K562 (cell line): ENCODE results near the gene SLC16A12. TPM values are rescaled to one million over a fixed set of nuclear protein-coding genes. Genes with fewer than 3 reads are reported as not detected.

Source experiments
- ATAC-seq: fragments of 200-7000 bp; cut with Tn5 transposase; 3 replicates; pipeline ENCODE4 v1.9.1; 2020; ENCODE audit warnings: moderate library complexity
- BruUV-seq: library from RNA; stranded (reverse); fragments of 400-500 nt; replicated peaks from 2 replicates; lab custom pipeline; 2021; lab: Mats Ljungman, UMichigan
- CTCF ChIA-PET: fragments of 300-600 bp; formaldehyde crosslinking; extraction: SDS; loops from one replicate; lab custom pipeline; 2021; ENCODE audit warnings: low intra/inter-chr PET ratio; lab: Yijun Ruan, JAX
- POLR2A ChIA-PET: fragments of 300-600, 350-650 bp; sonication (Branson Sonifier 250); formaldehyde crosslinking; extraction: SDS; loops from one replicate; lab custom pipeline; 2021; ENCODE audit warnings: antibody characterized with exemption, inconsistent platforms; lab: Yijun Ruan, JAX
- DNase-seq, 4 experiments: peaks; one replicate each; pipeline versions ENCODE4 v3.0.0 to v3.0.0-alpha.2; 2011 to 2018; ENCODE audit warnings: low spot score in 3 of 4, mixed read lengths in 3 of 4; ENCODE audit errors: extremely low read depth in 1 of 4
- FAIRE-seq: peaks from 2 replicates; lab custom pipeline; 2011; peaks lifted over from hg19 to GRCh38; lab: Jason Lieb, UNC
- H2AFZ ChIP-seq: 2 replicates; pipeline ENCODE4 v1.6.0; 2011; ENCODE audit warnings: low read depth, low read length, control low read depth, inconsistent platforms
- H3K27ac ChIP-seq: fragments of 200-600 bp; 3 replicates; pipeline ENCODE4 v1.8.0; 2011; ENCODE audit warnings: low read depth, mild to moderate bottlenecking, control low read depth, inconsistent platforms, low read length, moderate library complexity, mixed read lengths; ENCODE audit errors: extremely low read depth
- H3K27me3 ChIP-seq, 2 experiments: fragments of 300-600 bp in 1 of 2; 2 replicates in 1 of 2; 3 replicates in 1 of 2; pipeline versions ENCODE4 v1.6.0 to v1.8.0; 2011; ENCODE audit warnings: inconsistent platforms in 2 of 2, low read length in 2 of 2, mild to moderate bottlenecking in 1 of 2, mixed read lengths in 1 of 2, moderate library complexity in 1 of 2; ENCODE audit not compliant: control insufficient read depth in 2 of 2, insufficient read depth in 2 of 2
- H3K36me3 ChIP-seq: fragments of 300-600 bp; 3 replicates; pipeline ENCODE4 v1.8.0; 2011; ENCODE audit warnings: mild to moderate bottlenecking, low read length, inconsistent platforms; ENCODE audit not compliant: control insufficient read depth, insufficient read depth
- H3K4me1 ChIP-seq, 2 experiments: fragments of 200-600 bp in 1 of 2; replicated peaks in 1 of 2; 2 replicates in 1 of 2; 3 replicates in 1 of 2; pipeline versions ENCODE4 v1.5.1 to v1.8.0; 2011; ENCODE audit warnings: inconsistent platforms in 2 of 2, low read length in 2 of 2, mild to moderate bottlenecking in 1 of 2, mixed read lengths in 1 of 2, moderate library complexity in 1 of 2; ENCODE audit not compliant: control insufficient read depth in 2 of 2, insufficient read depth in 2 of 2
- H3K4me2 ChIP-seq: 2 replicates; pipeline ENCODE4 v1.6.1; 2011; ENCODE audit warnings: low read length, control low read depth, inconsistent platforms, mixed read lengths; ENCODE audit not compliant: insufficient read depth
- H3K4me3 ChIP-seq: fragments of 200-600 bp; sonication (generic), shearing (Covaris generic); 2 replicates; pipeline ENCODE4 v1.5.1; 2016; ENCODE audit warnings: control low read depth, inconsistent platforms
- H3K79me2 ChIP-seq: fragments of 200-600 bp; 3 replicates; pipeline ENCODE4 v1.8.0; 2011; ENCODE audit warnings: low read length, inconsistent platforms; ENCODE audit not compliant: control insufficient read depth, insufficient read depth
- H3K9ac ChIP-seq, 2 experiments: 2 replicates each; pipeline versions ENCODE4 v1.6.0 to v1.6.1; 2011; ENCODE audit warnings: low read depth in 2 of 2, low read length in 2 of 2, control low read depth in 1 of 2, inconsistent platforms in 1 of 2, mild to moderate bottlenecking in 1 of 2, mixed read lengths in 1 of 2; ENCODE audit not compliant: insufficient read depth in 1 of 2
- H3K9me1 ChIP-seq: one replicate; pipeline ENCODE4 v1.6.0; 2011; ENCODE audit warnings: inconsistent platforms, mild to moderate bottlenecking, low read length, moderate library complexity; ENCODE audit not compliant: control insufficient read depth, insufficient read depth
- H3K9me3 ChIP-seq: replicated peaks from 2 replicates; pipeline ENCODE4 v1.5.1; 2011; ENCODE audit warnings: low read depth, low read length, inconsistent platforms; ENCODE audit not compliant: control insufficient read depth, insufficient read depth
- H4K20me1 ChIP-seq: replicated peaks from 2 replicates; pipeline ENCODE4 v1.6.1; 2011; ENCODE audit warnings: low read length, inconsistent platforms, mixed read lengths; ENCODE audit not compliant: control insufficient read depth, insufficient read depth
- ARID1B ChIP-seq: fragments of 450-650 bp; IDR thresholded peaks from 2 replicates; pipeline ENCODE4 v1.6.1; 2016; ENCODE audit warnings: antibody characterized with exemption, mild to moderate bottlenecking, inconsistent platforms
- BRCA1 ChIP-seq, 2 experiments: fragments of 450-650 bp in 1 of 2; sonication (generic) in 1 of 2; formaldehyde crosslinking in 1 of 2; IDR thresholded peaks; 2 replicates each; pipeline versions ENCODE4 v1.5.0 to v1.6.1; 2017 to 2020; ENCODE audit warnings: mild to moderate bottlenecking in 1 of 2, missing genetic modification reagents in 1 of 2
- CBFA2T2 ChIP-seq: fragments of 450-650 bp; conservative IDR thresholded peaks from 2 replicates; pipeline ENCODE4 v1.6.1; 2017; ENCODE audit warnings: mild to moderate bottlenecking
- CHD4 ChIP-seq: fragments of 200-600 bp; sonication (generic); IDR thresholded peaks from 3 replicates; pipeline ENCODE4 v1.6.1; 2012; ENCODE audit warnings: low read depth, mild to moderate bottlenecking, mixed read lengths, low read length, inconsistent platforms; ENCODE audit not compliant: insufficient read depth, insufficient replicate concordance, poor library complexity, severe bottlenecking
- FOXP1 ChIP-seq: sonication (generic); formaldehyde crosslinking; IDR thresholded peaks from 2 replicates; pipeline ENCODE4 v1.8.0; 2022; ENCODE audit warnings: mild to moderate bottlenecking, missing genetic modification reagents
- IRF9 ChIP-seq: fragments of 450-650 bp; IDR thresholded peaks from 2 replicates; pipeline ENCODE4 v1.6.1; 2016; ENCODE audit warnings: missing biosample characterization, missing genetic modification characterization
- MEF2A ChIP-seq: IDR thresholded peaks from 2 replicates; pipeline ENCODE4 v1.6.1; 2011; ENCODE audit warnings: low read depth, mild to moderate bottlenecking, low read length, moderate library complexity; ENCODE audit not compliant: control insufficient read depth
- PTTG1 ChIP-seq: fragments of 450-650 bp; IDR thresholded peaks from 2 replicates; pipeline ENCODE4 v1.6.1; 2016; ENCODE audit warnings: low read depth, mild to moderate bottlenecking, missing genetic modification characterization, missing compliant biosample characterization
- SMAD1 ChIP-seq: fragments of 150-350 bp; IDR thresholded peaks from 2 replicates; pipeline ENCODE4 v1.6.1; 2014; ENCODE audit warnings: low read length, low read depth; ENCODE audit not compliant: partially characterized antibody
- STAT6 ChIP-seq: sonication (generic); formaldehyde crosslinking; IDR thresholded peaks from 2 replicates; pipeline ENCODE4 v1.8.1; 2023; ENCODE audit warnings: mild to moderate bottlenecking, missing genetic modification reagents
- ZNF23 ChIP-seq: fragments of 250-450 bp; sonication (Bioruptor Pico); IDR thresholded peaks from 2 replicates; pipeline ENCODE4 v1.4.0; 2020; ENCODE audit warnings: mild to moderate bottlenecking
- ZNF584 ChIP-seq: fragments of 200-800 bp; sonication (Bioruptor generic); IDR thresholded peaks from 2 replicates; pipeline ENCODE4 v1.6.1; 2016; ENCODE audit warnings: low read depth, mild to moderate bottlenecking, missing genetic modification characterization, missing compliant biosample characterization
- ZSCAN29 ChIP-seq: fragments of 450-650 bp; IDR thresholded peaks from 2 replicates; pipeline ENCODE4 v1.6.1; 2017
- ZZZ3 ChIP-seq: fragments of 450-650 bp; IDR thresholded peaks from 2 replicates; pipeline ENCODE4 v1.6.1; 2016; ENCODE audit warnings: antibody characterized with exemption, mild to moderate bottlenecking, moderate library complexity
- WGBS: fragments of 100-300 bp; shearing (Covaris generic); methylation state at CpG from one replicate; pipeline ENCODE4 v1.1.6; 2016; ENCODE audit warnings: low coverage, mixed read lengths; ENCODE audit not compliant: insufficient coverage; ENCODE audit errors: missing lambda C conversion rate; 5-methylcytosine and 5-hydroxymethylcytosine counted together
- in situ Hi-C: fragments of 300-500 bp; cut with MboI; formaldehyde crosslinking; loops from 4 replicates; pipeline ENCODE4 v1.15.0; 2018; ENCODE audit warnings: inconsistent platforms, mixed read lengths
- intact Hi-C: fragments of 100-400 bp; cut with micrococcal nuclease; formaldehyde crosslinking; loops from 2 replicates; pipeline ENCODE4 v1.14.2; 2022
- polyA plus RNA-seq, 8 experiments: library from polyadenylated mRNA; depleted of rRNA in 4 of 8; stranded (reverse) in 5 of 8; unstranded in 3 of 8; fragments of >200 nt; fragmentation: Nextera tagmentation in 2 of 8; fragmentation: Illumina TruSeq in 1 of 8; extraction: Ambion mirVana in 2 of 8; extraction: Trizol in 1 of 8; gene quantifications; 2 replicates each; pipeline versions ENCODE4 v1.2.1 to v1.2.3, GENCODE V29; 2011 to 2014; ENCODE audit warnings: inconsistent platforms in 1 of 8, missing spikeins in 1 of 8
- total RNA-seq, 7 experiments: library from RNA; depleted of rRNA in 6 of 7; stranded (reverse); fragments of >200 nt in 6 of 7; fragmentation: Illumina TruSeq in 2 of 7; extraction: Trizol in 2 of 7; gene quantifications; 2 replicates each; pipeline versions ENCODE4 v1.2.1 to v1.2.3, GENCODE V29; 2011 to 2021; ENCODE audit warnings: low replicate concordance in 1 of 7
- TF ChIP-seq, protein P1 (sequence below): fragments of 450-650 bp; conservative IDR thresholded peaks from 2 replicates; pipeline ENCODE4 v1.6.1; 2016; ENCODE audit warnings: missing genetic modification characterization, low read depth, mild to moderate bottlenecking, missing compliant biosample characterization, moderate library complexity
- TF ChIP-seq, protein P2 (sequence below), 2 experiments: fragments of 450-650 bp in 1 of 2; sonication (generic) in 1 of 2; formaldehyde crosslinking in 1 of 2; IDR thresholded peaks in 1 of 2; conservative IDR thresholded peaks in 1 of 2; 2 replicates each; pipeline versions ENCODE4 v1.6.1 to v1.8.1; 2016 to 2023; ENCODE audit warnings: mild to moderate bottlenecking in 2 of 2, moderate library complexity in 2 of 2, inconsistent platforms in 1 of 2, missing genetic modification reagents in 1 of 2

The SLC16A12 gene
- total and polyA plus RNA-seq, 9 of the 15 experiments (the other 6 are each of a cell fraction or from before 2014, with no cell fraction given): not detected

- no peak for DNase-seq
- Histone ChIP-seq H2AFZ (no peak overlapping the region), H3K27ac (no peak overlapping the region), H3K4me1 (no peaks in the 10 kb centered on the region), H3K9me1 (no peaks in the 10 kb centered on the region), H3K9ac (no peak overlapping the region), H3K27me3 (no peaks in the 10 kb centered on the region), H3K36me3 (no peaks in the 10 kb centered on the region), H4K20me1 (no peaks in the 10 kb centered on the region), H3K4me3 (no peak overlapping the region), H3K79me2 (no peaks in the 10 kb centered on the region), H3K4me2 (no peak overlapping the region), H3K9me3 (no peaks in the 10 kb centered on the region)
- in situ Hi-C loops: no loop called here
- POLR2A ChIA-PET: no interaction called here
- FAIRE-seq: no peak
- WGBS: 0% methylated on average over 9 of the region's 9 CpGs
- intact Hi-C loops: no loop called here
- CTCF ChIA-PET: no interaction called here
- no peak for ATAC-seq
- BruUV-seq: no TSS peak
- no peak for TF ChIP-seq SMAD1
- TF ChIP-seq BRCA1 (IDR thresholded peaks at IDR 0.05): no peak
- TF ChIP-seq BRCA1 (CRISPR knock-in tag; IDR thresholded peaks at IDR 0.05): no peak
- TF ChIP-seq CBFA2T2: no peak
- TF ChIP-seq, protein P1, sequence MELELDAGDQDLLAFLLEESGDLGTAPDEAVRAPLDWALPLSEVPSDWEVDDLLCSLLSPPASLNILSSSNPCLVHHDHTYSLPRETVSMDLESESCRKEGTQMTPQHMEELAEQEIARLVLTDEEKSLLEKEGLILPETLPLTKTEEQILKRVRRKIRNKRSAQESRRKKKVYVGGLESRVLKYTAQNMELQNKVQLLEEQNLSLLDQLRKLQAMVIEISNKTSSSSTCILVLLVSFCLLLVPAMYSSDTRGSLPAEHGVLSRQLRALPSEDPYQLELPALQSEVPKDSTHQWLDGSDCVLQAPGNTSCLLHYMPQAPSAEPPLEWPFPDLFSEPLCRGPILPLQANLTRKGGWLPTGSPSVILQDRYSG: no peak
- TF ChIP-seq ZNF23: no peak
- no peak for TF ChIP-seq STAT6
- no peak for TF ChIP-seq ZZZ3
- no peak for TF ChIP-seq ZNF584 (CRISPR knock-in tag)
- TF ChIP-seq PTTG1 (tag): no peak
- TF ChIP-seq CHD4: no peak
- no peak for TF ChIP-seq ZSCAN29
- TF ChIP-seq ARID1B: no peak
- no peak for TF ChIP-seq IRF9 (tag)
- no peak for TF ChIP-seq MEF2A
- TF ChIP-seq FOXP1 (CRISPR knock-in tag): no peak
- TF ChIP-seq, protein P2, sequence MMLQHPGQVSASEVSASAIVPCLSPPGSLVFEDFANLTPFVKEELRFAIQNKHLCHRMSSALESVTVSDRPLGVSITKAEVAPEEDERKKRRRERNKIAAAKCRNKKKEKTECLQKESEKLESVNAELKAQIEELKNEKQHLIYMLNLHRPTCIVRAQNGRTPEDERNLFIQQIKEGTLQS (IDR thresholded peaks at IDR 0.05): no peak
- TF ChIP-seq, protein P2 (CRISPR knock-in tag; conservative IDR thresholded peaks at IDR 0.05): no peak
Observed at GRCh38 chr10:89468191-89468965, 67.0 kb downstream of the SLC16A12 start.
